ENCODE data around the gene LUZP1. TPM values are rescaled to one million over a fixed set of nuclear protein-coding genes. Genes with fewer than 3 reads are reported as not detected.
A peak's percentile ranks its signal among the peaks of the same experiment; 100 is the strongest.

LUZP1 gene
- total RNA-seq, 2 donors from 2014 or later = 42.7 to 43.1 TPM

DNA sequence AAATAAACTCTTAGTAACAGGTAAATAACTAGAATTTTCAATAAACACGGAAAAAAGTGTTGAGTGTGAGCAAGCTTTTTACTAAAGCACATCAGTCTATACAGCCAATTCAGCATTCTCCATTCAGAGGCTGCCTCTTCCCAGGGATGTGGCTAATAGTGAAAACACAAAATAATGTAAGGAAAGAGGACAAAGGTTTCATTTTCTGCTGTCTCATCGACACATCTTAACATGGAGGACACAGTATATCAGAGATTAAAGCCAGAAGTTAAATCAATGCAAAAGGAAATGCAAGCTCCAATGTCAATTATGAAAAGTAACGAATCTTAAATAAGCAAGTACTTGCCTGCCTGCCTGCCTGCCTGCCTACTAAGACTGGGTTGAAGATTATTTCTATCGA is 43.2 kb downstream of the LUZP1 start:
- Mint-ChIP-seq H3K4me3 (no peak overlapping the region), H3K27me3 (no peaks in the 10 kb centered on the region), H3K27ac (peak overlapping the region in 1 of 2 donors; percentile 44), H3K9me3 (no peaks in the 10 kb centered on the region), H3K36me3 (no peaks in the 10 kb centered on the region), H3K4me1 (ENCODE audit: low read depth in 2 of 2) (peaks cover 45 to 48% of the 10 kb centered on the region in 2 donors)
- no peak for DNase-seq (ENCODE audit: low spot score)
- no peak for ATAC-seq

DNA sequence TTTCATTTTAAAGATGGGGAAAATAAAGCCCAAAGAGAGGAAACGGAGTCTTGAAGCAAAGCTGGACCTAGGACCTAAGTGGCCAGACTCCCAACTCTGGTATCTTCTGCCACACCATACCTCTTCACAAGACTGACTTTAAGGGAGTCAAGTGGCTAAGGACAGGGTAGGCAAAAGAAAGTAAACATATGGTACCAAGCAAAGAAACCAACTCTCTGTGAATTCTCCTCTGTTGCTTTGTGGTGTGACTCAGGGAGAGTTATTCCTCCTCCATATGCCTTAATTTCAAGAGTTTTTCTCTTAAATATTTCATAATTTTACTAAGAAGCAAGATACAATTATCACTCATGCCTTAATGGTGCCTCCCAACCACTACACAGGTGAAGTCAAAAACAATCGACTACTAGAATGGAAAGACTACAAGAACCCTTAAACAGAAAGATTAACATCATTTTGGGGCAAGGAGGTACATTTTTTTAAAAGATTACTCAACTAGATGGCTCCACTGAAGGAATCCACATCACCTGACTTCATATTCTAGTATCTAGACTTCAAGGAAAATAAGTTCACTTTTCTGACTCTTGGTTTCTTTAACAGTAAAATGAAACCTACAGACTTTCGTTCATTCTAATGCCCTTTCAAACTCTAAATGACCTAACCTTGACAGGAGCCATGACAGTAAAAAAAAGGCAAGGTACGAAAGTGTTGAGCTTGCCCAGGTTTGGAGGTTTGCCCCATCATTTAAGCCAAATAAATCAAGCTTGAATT is 44.2 kb downstream of the LUZP1 start:
- DNase-seq (ENCODE audit: low spot score) = no peak
- no peaks in the 10 kb centered on the region for H3K36me3 Mint-ChIP-seq
- no peak overlapping the region for H3K4me3 Mint-ChIP-seq
- H3K4me1 Mint-ChIP-seq (ENCODE audit: low read depth in 2 of 2) = peaks cover 42 to 48% of the 10 kb centered on the region in 2 donors
- no peaks in the 10 kb centered on the region for H3K9me3 Mint-ChIP-seq
- ATAC-seq = no peak
- H3K27ac Mint-ChIP-seq = peak overlapping the region in 1 of 2 donors; percentile 44
- no peaks in the 10 kb centered on the region for H3K27me3 Mint-ChIP-seq

DNA sequence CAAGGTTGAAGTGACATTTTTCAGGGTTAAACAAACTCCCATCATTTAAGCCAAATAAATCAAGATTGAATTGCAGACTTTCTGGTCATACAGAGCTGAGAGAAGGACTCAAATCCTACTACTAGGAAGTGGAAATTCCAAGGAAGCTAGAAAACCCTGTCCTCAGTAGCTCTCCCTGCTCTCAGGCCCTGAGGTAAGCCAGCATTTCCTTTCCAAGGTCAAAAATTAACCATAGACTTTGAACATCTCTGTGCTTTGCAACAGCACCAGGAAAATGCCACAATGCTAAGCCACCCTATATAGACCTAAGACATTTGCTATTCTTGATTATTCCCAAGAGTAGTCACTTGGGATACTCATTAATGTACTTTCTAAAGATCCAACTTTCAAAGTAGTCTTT is 45.1 kb downstream of the LUZP1 start:
- ATAC-seq = no peak
- Mint-ChIP-seq H3K9me3 (no peaks in the 10 kb centered on the region), H3K4me3 (no peak overlapping the region), H3K27ac (peak overlapping the region in 1 of 2 donors; percentile 44), H3K4me1 (ENCODE audit: low read depth in 2 of 2) (peaks cover 50 to 56% of the 10 kb centered on the region in 2 donors), H3K27me3 (no peaks in the 10 kb centered on the region), H3K36me3 (peaks cover 7% of the 10 kb centered on the region)
- no peak for DNase-seq (ENCODE audit: low spot score)

DNA sequence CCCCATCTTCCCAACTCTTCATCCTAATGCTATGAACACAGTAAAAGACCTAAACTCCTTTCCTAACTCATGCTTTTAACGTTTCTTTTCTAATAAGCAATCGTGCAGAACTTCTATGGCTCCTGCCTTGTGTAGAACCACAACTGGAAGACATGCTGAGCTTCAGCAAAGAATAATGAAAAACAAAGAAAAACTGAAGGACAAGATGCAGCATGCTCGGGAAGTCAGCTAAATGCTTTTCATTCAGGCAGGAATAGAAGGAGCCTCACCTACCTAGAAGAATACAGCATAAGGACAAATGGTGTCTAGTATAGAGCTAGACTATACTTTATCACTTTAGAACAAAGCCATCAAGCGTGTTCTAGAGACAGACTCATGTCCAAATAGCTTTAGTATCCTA is 45.9 kb downstream of the LUZP1 start:
- Mint-ChIP-seq H3K27me3 (no peaks in the 10 kb centered on the region), H3K36me3 (peaks cover 7% of the 10 kb centered on the region), H3K4me3 (no peak overlapping the region), H3K4me1 (ENCODE audit: low read depth in 2 of 2) (peaks cover 52 to 58% of the 10 kb centered on the region in 2 donors), H3K9me3 (no peaks in the 10 kb centered on the region), H3K27ac (no peak overlapping the region)
- DNase-seq (ENCODE audit: low spot score) = no peak
- no peak for ATAC-seq

DNA sequence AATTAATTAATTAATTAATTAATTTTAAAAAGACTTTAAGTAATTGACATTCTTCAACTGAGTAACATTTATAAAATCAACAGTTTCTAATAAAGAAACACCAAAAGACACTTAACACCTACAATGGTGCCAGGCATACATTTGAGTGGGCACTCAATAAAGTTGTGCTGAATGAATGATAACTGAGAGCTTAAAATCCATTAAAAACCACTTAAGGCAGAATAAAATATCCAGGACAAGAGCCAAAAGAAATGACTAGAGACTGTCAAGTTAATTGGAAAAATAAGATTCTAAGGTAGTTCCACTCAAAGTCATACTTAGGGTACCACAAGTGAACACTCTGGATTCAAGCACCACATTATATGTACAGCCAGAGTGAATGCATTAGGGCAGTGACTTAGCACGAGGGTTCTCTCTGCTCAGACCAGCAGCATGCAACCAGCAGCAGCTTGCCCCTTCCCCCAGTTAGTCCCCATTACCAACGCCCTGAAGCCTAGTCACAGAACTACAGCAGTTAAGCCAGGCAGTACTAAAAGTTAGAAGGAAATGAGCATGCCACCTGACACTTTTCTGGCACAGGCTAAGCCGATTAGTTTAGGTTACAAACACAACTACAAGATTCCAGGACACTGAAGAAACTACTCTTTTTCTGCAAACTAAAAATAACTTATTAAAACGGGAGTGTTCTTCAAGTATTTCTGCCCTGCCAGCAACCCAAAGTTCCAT is 46.5 kb downstream of the LUZP1 start:
- no peak for ATAC-seq
- no peak overlapping the region for H3K27ac Mint-ChIP-seq
- no peaks in the 10 kb centered on the region for H3K27me3 Mint-ChIP-seq
- no peak for DNase-seq (ENCODE audit: low spot score)
- H3K9me3 Mint-ChIP-seq = no peaks in the 10 kb centered on the region
- no peak overlapping the region for H3K4me3 Mint-ChIP-seq
- H3K36me3 Mint-ChIP-seq = peaks cover 7% of the 10 kb centered on the region
- H3K4me1 Mint-ChIP-seq (ENCODE audit: low read depth in 2 of 2) = peaks cover 52 to 59% of the 10 kb centered on the region in 2 donors

DNA sequence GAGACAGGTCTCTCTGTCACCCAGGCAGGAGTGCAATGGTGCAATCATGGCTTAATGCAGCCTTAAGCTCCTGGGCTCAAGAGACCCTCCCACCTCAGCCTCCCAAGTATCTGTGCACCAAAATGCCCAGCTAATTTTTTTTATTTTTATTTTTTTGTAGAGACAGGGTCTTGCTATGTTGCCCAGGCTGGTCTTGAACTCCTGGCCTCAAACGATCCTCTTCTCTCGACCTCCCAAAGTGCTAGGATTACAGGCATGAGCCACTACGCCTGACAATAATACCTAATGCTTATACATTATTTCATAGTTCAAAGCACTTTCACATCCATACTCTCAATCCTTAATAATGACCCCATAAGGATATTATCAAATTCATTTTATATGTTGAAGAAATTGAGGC is 48.3 kb downstream of the LUZP1 start:
- Mint-ChIP-seq H3K27ac (peak overlapping the region; percentile 86 to 96), H3K36me3 (peaks cover 7% of the 10 kb centered on the region), H3K9me3 (no peaks in the 10 kb centered on the region), H3K4me3 (no peak overlapping the region), H3K27me3 (no peaks in the 10 kb centered on the region), H3K4me1 (ENCODE audit: low read depth in 2 of 2) (peaks cover 52 to 62% of the 10 kb centered on the region in 2 donors)
- ATAC-seq (no peak), DNase-seq (ENCODE audit: low spot score) (no peak)

DNA sequence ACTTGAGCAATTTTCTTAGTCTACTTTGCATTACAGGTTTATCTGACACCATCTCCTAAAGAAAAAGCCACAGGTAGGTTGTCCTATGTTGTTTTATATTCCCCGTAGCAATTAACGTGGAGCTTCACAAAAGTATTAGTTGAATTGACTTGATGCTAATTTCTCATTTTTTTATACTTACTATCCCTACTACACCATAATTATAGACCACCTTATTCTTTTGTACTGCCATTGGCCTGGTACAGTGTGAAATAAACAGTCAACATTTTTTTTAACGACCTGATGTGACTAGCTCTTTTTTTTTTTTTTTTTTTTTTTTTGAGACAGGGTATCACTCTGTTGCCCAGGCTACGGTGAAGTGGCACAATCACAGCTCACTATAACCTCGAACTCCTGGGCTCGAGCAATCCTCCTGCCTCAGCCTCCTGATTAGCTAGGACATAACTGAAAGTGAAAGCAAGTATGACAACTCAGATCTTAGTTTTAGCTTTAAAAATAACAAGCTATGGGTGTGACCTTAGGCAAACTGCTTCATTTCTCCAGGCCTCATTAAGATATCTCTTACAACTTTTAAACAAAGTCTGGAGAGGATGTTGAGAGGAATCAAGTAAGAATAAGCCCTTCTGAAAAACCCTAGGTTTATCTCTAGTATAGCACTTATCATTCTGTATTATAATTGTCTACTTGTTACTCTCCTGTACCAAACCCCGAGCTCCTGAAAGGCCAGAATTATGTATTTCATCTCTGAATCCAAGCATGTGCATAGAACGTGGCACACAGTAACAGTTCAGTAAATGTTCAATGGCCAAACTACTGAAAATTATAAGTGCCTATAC is 49.5 kb downstream of the LUZP1 start:
- peak; percentile 84 to 91 for ATAC-seq
- H3K27ac Mint-ChIP-seq = peak overlapping the region; percentile 86 to 96

DNA sequence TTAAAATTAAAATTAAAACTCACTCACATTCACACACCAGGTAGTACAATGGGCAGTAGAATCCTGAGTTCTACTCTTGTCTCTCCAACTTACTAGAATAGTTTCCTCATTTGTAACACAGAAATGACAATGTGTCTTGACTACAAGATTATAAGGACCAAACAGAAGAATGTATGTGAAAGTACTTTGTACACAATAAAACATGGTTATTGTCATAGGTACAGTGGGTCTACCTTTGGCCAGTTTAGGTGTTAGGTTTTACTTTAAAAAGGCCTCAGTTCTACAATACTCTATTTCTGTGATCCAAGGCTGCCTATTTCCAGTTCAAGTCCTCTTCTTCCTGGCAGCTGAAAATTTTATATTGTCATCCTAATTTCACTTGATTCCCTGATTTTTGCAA is 50.2 kb downstream of the LUZP1 start:
- DNase-seq (ENCODE audit: low spot score) = no peak
- peaks cover 7% of the 10 kb centered on the region for H3K36me3 Mint-ChIP-seq
- peak overlapping the region; percentile 75 for H3K4me3 Mint-ChIP-seq
- H3K9me3 Mint-ChIP-seq = no peaks in the 10 kb centered on the region
- H3K27me3 Mint-ChIP-seq = no peaks in the 10 kb centered on the region
- peak overlapping the region; percentile 86 to 96 for H3K27ac Mint-ChIP-seq
- ATAC-seq = no peak
- H3K4me1 Mint-ChIP-seq (ENCODE audit: low read depth in 2 of 2) = peaks cover 54 to 68% of the 10 kb centered on the region in 2 donors

More for the DNA sequence above, 49.5 kb downstream of the LUZP1 start:
- H3K36me3 Mint-ChIP-seq = peaks cover 7% of the 10 kb centered on the region
- H3K27me3 Mint-ChIP-seq = no peaks in the 10 kb centered on the region
- no peaks in the 10 kb centered on the region for H3K9me3 Mint-ChIP-seq
- peak overlapping the region; percentile 75 for H3K4me3 Mint-ChIP-seq
- peak; percentile 70 for DNase-seq (ENCODE audit: low spot score)
- peaks cover 55 to 67% of the 10 kb centered on the region in 2 donors for H3K4me1 Mint-ChIP-seq (ENCODE audit: low read depth in 2 of 2)

DNA sequence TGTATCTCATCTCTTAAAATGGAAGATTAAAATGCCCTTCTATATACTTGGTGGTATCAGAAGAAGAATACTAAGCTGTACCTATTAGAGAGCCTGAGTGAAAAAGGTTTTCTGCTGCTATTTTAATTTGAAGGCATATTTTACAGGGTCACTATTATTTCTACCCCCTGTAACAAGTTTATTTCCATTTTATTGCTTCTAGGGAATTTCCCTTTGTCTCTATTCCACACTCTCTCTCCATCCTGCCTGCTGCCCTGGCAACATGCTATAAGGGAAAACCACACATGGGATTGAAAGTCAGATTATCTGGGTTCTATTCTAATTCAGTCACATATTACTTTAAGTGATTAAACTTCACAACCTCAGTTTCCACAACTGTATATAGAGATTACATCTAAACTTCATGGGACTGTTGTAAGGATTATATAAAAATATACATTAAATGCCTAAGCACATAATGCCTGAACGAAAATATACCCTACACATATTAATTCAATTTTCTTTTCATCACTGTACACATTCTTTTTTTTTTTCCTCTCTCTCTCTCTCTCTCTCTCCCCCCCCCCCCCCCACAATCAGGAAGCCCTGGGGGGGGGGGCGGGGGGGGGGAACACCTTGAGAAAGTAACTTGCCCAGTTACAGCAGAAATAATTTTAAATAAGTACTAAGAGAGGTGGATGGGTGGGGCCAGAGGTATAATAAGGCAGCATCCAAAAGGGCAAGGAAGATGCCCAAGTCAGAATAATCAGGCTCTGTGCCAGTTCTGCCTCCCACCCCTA is 51.5 kb downstream of the LUZP1 start:
- ATAC-seq (no peak), DNase-seq (ENCODE audit: low spot score) (no peak)
- peaks cover 56 to 72% of the 10 kb centered on the region in 2 donors for H3K4me1 Mint-ChIP-seq (ENCODE audit: low read depth in 2 of 2)
- H3K27ac Mint-ChIP-seq = peak overlapping the region; percentile 0 to 10
- no peaks in the 10 kb centered on the region for H3K9me3 Mint-ChIP-seq
- peaks cover 15% of the 10 kb centered on the region for H3K36me3 Mint-ChIP-seq
- H3K27me3 Mint-ChIP-seq = no peaks in the 10 kb centered on the region
- H3K4me3 Mint-ChIP-seq = peak overlapping the region; percentile 38

DNA sequence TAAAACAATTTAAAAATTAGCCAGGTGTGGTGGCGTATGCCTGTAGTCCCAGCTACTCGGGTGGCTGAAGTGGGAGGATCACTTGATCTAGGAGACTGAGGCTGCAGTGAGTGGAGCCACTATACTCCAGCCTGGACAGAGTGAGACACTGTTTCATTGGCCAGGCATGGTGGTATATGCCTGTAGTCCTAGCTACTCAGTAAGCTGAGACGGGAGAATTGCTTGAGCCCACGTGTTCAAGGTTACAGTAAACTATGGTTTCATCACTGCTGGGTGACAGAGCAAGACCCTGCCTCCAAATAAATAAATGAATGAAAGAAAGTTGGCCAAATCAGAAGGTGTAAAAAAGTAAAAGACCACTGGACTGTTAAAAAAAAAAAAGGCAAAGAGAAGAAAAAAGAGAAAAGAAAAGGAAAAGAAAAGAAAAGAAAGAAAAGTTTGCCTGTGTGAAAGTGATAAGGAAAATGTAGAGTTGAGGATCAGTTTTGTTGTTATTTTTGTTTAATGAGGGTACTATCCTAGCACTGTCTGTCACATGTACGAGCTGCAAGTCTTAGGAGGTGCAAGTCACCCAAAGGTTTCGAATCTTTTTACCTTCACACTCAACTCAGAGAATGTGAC is 52.3 kb downstream of the LUZP1 start:
- peak overlapping the region; percentile 0 to 10 for H3K27ac Mint-ChIP-seq
- no peak for ATAC-seq
- H3K4me3 Mint-ChIP-seq = peak overlapping the region; percentile 11
- H3K36me3 Mint-ChIP-seq = peaks cover 18% of the 10 kb centered on the region
- DNase-seq (ENCODE audit: low spot score) = no peak
- no peaks in the 10 kb centered on the region for H3K9me3 Mint-ChIP-seq
- H3K27me3 Mint-ChIP-seq = no peaks in the 10 kb centered on the region
- H3K4me1 Mint-ChIP-seq (ENCODE audit: low read depth in 2 of 2) = peaks cover 61 to 80% of the 10 kb centered on the region in 2 donors

DNA sequence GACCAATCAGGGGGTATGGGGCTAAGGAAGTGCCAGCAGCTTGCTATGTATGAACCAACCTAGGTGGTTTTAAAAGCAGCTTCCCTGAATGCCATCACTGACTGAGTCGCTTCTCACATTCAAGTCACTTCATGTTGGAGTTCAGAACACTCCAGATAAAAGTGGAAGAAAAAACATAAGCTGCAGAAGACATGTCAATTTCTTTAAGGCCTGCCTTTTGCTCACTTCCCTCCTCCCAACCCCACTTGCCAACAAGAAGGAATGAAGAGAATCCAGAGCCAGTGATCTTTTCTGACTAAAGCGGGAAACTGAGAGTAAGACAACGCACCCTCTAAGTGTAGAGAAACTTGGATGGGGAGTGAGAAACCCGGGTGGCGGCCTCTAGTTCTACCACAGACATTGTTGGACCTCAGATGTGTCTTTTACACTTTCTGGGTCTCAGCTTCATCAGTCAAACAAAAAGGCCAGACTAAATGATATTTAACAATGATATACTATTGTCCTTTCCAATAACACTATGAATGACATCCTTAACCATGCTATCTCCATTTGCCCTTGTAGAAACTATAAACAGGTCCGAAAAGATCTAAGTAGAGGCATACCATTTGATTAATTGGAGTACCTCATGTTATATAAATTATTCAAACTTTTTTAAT is 54.1 kb downstream of the LUZP1 start:
- peaks cover 70 to 80% of the 10 kb centered on the region in 2 donors for H3K4me1 Mint-ChIP-seq (ENCODE audit: low read depth in 2 of 2)
- DNase-seq (ENCODE audit: low spot score) (no peak), ATAC-seq (no peak)
- H3K27ac Mint-ChIP-seq = peak overlapping the region; percentile 64 to 86
- H3K27me3 Mint-ChIP-seq = no peaks in the 10 kb centered on the region
- H3K4me3 Mint-ChIP-seq = peak overlapping the region; percentile 15
- peaks cover 23% of the 10 kb centered on the region for H3K36me3 Mint-ChIP-seq
- H3K9me3 Mint-ChIP-seq = no peaks in the 10 kb centered on the region

Data from natural killer cell treated with Interleukin-12 subunit alpha and Interleukin-12 subunit beta and Interleukin-15 and Interleukin-18, amount 100 ng/mL, for 72 hours (primary cell).